HEK293 (cell line): ENCODE data around the gene PCDHGB3.
"Not testable (repeated sequence)": the region's sequence is repeated elsewhere in the genome, so short reads cannot be mapped to it uniquely, and the experiment has no call there.

Experiments used
- CTCF ChIA-PET: fragments of 350-600 bp; formaldehyde crosslinking; extraction: SDS; loops from one replicate; lab custom pipeline; 2021; ENCODE audit warnings: antibody characterized with exemption; lab: Yijun Ruan, JAX
- POLR2A ChIA-PET: fragments of 300-600 bp; formaldehyde crosslinking; extraction: SDS; loops from one replicate; lab custom pipeline; 2020; ENCODE audit warnings: antibody characterized with exemption, inconsistent platforms; lab: Yijun Ruan, JAX
- H3K27ac ChIP-seq: fragments of 200-500 bp; sonication (Bioruptor generic); 2 replicates; pipeline ENCODE4 v1.5.1; 2014; ENCODE audit warnings: low read depth, low read length, control low read depth, inconsistent platforms; ENCODE audit errors: extremely low read depth
- H3K36me3 ChIP-seq, 2 experiments: fragments of 200-500 bp in 1 of 2; sonication (Bioruptor generic) in 1 of 2; 1 replicate in 1 of 2; 2 replicates in 1 of 2; pipeline ENCODE4 v1.5.1; 2014 to 2017; ENCODE audit warnings: inconsistent platforms in 2 of 2, low read length in 2 of 2; ENCODE audit not compliant: control insufficient read depth in 2 of 2, insufficient read depth in 1 of 2
- H3K4me1 ChIP-seq: fragments of 200-500 bp; sonication (Bioruptor generic); 2 replicates; pipeline ENCODE4 v1.5.1; 2014; ENCODE audit warnings: mild to moderate bottlenecking, low read length, inconsistent platforms; ENCODE audit not compliant: control insufficient read depth, insufficient read depth
- H3K4me3 ChIP-seq: 2 replicates; pipeline ENCODE4 v1.5.1; 2011; ENCODE audit warnings: low read depth, mild to moderate bottlenecking, control low read depth, low read length, moderate library complexity
- H3K9me3 ChIP-seq: fragments of 200-500 bp; sonication (Bioruptor generic); 2 replicates; pipeline ENCODE4 v1.5.1; 2014; ENCODE audit warnings: low read depth, low read length, inconsistent platforms; ENCODE audit not compliant: control insufficient read depth, insufficient read depth
- BCL11A ChIP-seq: fragments of 450-650 bp; formaldehyde crosslinking; IDR thresholded peaks from 2 replicates; pipeline ENCODE4 v1.5.1; 2016; ENCODE audit warnings: low read depth, missing biosample characterization, missing genetic modification characterization
- GLI4 ChIP-seq: fragments of 450-650 bp; formaldehyde crosslinking; IDR thresholded peaks from 2 replicates; pipeline ENCODE4 v1.5.1; 2016; ENCODE audit warnings: missing biosample characterization, missing genetic modification characterization
- PRDM1 ChIP-seq: fragments of 450-650 bp; formaldehyde crosslinking; IDR thresholded peaks from 2 replicates; pipeline ENCODE4; 2016; ENCODE audit warnings: missing biosample characterization, missing genetic modification characterization
- REPIN1 ChIP-seq: fragments of 450-650 bp; formaldehyde crosslinking; IDR thresholded peaks from 2 replicates; pipeline ENCODE4 v1.5.1; 2017; ENCODE audit warnings: missing biosample characterization, missing genetic modification characterization, low read depth
- SP7 ChIP-seq: fragments of 450-650 bp; formaldehyde crosslinking; IDR thresholded peaks from 2 replicates; pipeline ENCODE4 v1.5.1; 2016; ENCODE audit warnings: missing biosample characterization, missing genetic modification characterization
- YY2 ChIP-seq: fragments of 450-650 bp; formaldehyde crosslinking; IDR thresholded peaks from 2 replicates; pipeline ENCODE4 v1.5.1; 2016; ENCODE audit warnings: missing biosample characterization, missing genetic modification characterization
- ZBTB48 ChIP-seq: fragments of 450-650 bp; formaldehyde crosslinking; IDR thresholded peaks from 2 replicates; pipeline ENCODE4 v1.5.1; 2016; ENCODE audit warnings: missing biosample characterization, missing genetic modification characterization
- ZFP41 ChIP-seq: fragments of 450-650 bp; formaldehyde crosslinking; IDR thresholded peaks from 2 replicates; pipeline ENCODE4 v1.5.1; 2016; ENCODE audit warnings: missing biosample characterization, missing genetic modification characterization, borderline replicate concordance
- ZNF112 ChIP-seq: fragments of 450-650 bp; formaldehyde crosslinking; IDR thresholded peaks from 2 replicates; pipeline ENCODE4 v1.5.0; 2017; ENCODE audit warnings: missing biosample characterization, missing genetic modification characterization
- ZNF121 ChIP-seq: fragments of 450-650 bp; formaldehyde crosslinking; IDR thresholded peaks from 2 replicates; pipeline ENCODE4 v1.5.1; 2016; ENCODE audit warnings: missing biosample characterization, missing genetic modification characterization
- ZNF16 ChIP-seq: fragments of 450-650 bp; formaldehyde crosslinking; IDR thresholded peaks from 2 replicates; pipeline ENCODE4 v1.5.1; 2016; ENCODE audit warnings: low read depth, missing biosample characterization, missing genetic modification characterization
- ZNF19 ChIP-seq: fragments of 450-650 bp; formaldehyde crosslinking; IDR thresholded peaks from 2 replicates; pipeline ENCODE4; 2016; ENCODE audit warnings: missing biosample characterization, missing genetic modification characterization, low read depth
- ZNF214 ChIP-seq: fragments of 450-650 bp; formaldehyde crosslinking; IDR thresholded peaks from 2 replicates; pipeline ENCODE4 v1.5.1; 2017; ENCODE audit warnings: missing biosample characterization, mild to moderate bottlenecking, missing genetic modification characterization, borderline replicate concordance
- ZNF223 ChIP-seq: fragments of 450-650 bp; formaldehyde crosslinking; IDR thresholded peaks from 2 replicates; pipeline ENCODE4 v1.5.1; 2016; ENCODE audit warnings: missing biosample characterization, missing genetic modification characterization
- ZNF24 ChIP-seq: fragments of 450-650 bp; formaldehyde crosslinking; IDR thresholded peaks from 2 replicates; pipeline ENCODE4 v1.5.1; 2016; ENCODE audit warnings: missing biosample characterization, missing genetic modification characterization
- ZNF248 ChIP-seq: fragments of 450-650 bp; formaldehyde crosslinking; IDR thresholded peaks from 2 replicates; pipeline ENCODE4 v1.5.1; 2017; ENCODE audit warnings: missing biosample characterization, missing genetic modification characterization
- ZNF549 ChIP-seq: fragments of 450-650 bp; IDR thresholded peaks from 2 replicates; pipeline ENCODE4 v1.5.1; 2018; ENCODE audit warnings: missing biosample characterization, missing genetic modification characterization, mild to moderate bottlenecking, inconsistent platforms, moderate library complexity
- ZNF660 ChIP-seq: fragments of 450-650 bp; IDR thresholded peaks from 2 replicates; pipeline ENCODE4 v1.5.1; 2018; ENCODE audit warnings: missing biosample characterization, mild to moderate bottlenecking, missing genetic modification characterization
- ZNF664 ChIP-seq: fragments of 450-650 bp; formaldehyde crosslinking; IDR thresholded peaks from 2 replicates; pipeline ENCODE4 v1.5.1; 2016; ENCODE audit warnings: missing biosample characterization, missing genetic modification characterization
- TF ChIP-seq, protein P1 (sequence below): fragments of 450-650 bp; formaldehyde crosslinking; IDR thresholded peaks from 2 replicates; pipeline ENCODE4 v1.5.1; 2017; ENCODE audit warnings: missing biosample characterization, missing genetic modification characterization
- TF ChIP-seq, protein P2 (sequence below): fragments of 450-650 bp; formaldehyde crosslinking; IDR thresholded peaks from 2 replicates; pipeline ENCODE4 v1.5.1; 2016; ENCODE audit warnings: missing biosample characterization, missing genetic modification characterization, borderline replicate concordance

PCDHGB3 gene

DNA sequence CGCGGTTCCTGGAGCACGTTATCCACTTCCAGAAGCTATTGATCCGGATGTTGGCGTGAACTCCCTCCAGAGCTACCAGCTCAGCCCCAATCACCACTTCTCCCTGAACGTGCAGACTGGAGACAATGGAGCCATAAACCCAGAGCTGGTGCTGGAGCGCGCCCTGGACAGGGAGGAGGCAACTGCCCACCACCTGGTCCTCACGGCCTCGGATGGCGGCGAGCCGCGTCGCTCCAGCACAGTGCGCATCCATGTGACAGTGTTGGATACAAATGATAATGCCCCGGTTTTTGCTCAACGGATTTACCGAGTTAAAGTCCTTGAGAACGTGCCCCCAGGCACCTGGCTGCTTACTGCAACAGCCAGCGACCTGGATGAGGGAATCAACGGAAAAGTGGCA is 33.3 kb downstream of the PCDHGB3 start (continued):
- TF ChIP-seq, protein P1, sequence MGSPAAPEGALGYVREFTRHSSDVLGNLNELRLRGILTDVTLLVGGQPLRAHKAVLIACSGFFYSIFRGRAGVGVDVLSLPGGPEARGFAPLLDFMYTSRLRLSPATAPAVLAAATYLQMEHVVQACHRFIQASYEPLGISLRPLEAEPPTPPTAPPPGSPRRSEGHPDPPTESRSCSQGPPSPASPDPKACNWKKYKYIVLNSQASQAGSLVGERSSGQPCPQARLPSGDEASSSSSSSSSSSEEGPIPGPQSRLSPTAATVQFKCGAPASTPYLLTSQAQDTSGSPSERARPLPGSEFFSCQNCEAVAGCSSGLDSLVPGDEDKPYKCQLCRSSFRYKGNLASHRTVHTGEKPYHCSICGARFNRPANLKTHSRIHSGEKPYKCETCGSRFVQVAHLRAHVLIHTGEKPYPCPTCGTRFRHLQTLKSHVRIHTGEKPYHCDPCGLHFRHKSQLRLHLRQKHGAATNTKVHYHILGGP = no peak
- TF ChIP-seq ZBTB48 (tag by site-specific recombination) = no peak
- TF ChIP-seq ZNF248 (tag by site-specific recombination) = no peak
- no peak for TF ChIP-seq ZNF214 (tag by site-specific recombination)
- TF ChIP-seq ZNF664 (tag by site-specific recombination) = no peak

DNA sequence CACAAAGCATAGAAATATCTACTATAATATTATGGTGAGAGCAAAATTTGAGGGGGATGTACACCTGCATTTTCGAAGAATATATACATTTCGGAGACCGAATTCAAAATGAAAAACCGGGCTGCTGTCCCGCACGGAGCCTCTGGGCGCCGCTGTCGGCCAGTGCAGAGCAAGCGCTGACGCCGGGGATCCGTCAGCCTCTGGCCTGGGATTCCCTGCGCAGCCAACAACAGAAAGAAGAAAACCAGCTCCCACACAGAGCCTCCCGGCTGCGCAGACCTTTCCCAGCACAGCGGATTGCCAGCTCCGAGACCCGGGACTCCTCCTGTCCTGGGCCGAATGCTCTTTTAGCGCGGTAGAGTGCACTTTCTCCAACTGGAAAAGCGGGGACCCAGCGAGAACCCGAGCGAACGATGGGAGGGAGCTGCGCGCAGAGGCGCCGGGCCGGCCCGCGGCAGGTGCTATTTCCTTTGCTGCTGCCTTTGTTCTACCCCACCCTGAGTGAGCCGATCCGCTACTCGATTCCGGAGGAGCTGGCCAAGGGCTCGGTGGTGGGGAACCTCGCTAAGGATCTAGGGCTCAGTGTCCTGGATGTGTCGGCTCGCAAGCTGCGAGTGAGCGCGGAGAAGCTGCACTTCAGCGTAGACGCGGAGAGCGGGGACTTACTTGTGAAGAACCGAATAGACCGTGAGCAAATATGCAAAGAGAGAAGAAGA is 37.9 kb downstream of the PCDHGB3 start, which contains the start of gene PCDHGB6:
Gene PCDHGB6, plus strand, starts transcription at position 232 of the 716 bp plus-strand sequence. Its CDS starts 182 bp downstream, at position 414.
- CTCF ChIA-PET = interaction anchor here (0.8 to 2.9 kb wide), 4 partner anchors 9 to 158 kb away, joined by 3 to 14 read pairs (median 6); partner anchors contain the start of genes PCDHGA8 and PCDHGB7
- H3K4me1 ChIP-seq, POLR2A ChIA-PET, H3K4me3 ChIP-seq, H3K27ac ChIP-seq, H3K9me3 ChIP-seq, H3K36me3 ChIP-seq: not testable (repeated sequence)

DNA sequence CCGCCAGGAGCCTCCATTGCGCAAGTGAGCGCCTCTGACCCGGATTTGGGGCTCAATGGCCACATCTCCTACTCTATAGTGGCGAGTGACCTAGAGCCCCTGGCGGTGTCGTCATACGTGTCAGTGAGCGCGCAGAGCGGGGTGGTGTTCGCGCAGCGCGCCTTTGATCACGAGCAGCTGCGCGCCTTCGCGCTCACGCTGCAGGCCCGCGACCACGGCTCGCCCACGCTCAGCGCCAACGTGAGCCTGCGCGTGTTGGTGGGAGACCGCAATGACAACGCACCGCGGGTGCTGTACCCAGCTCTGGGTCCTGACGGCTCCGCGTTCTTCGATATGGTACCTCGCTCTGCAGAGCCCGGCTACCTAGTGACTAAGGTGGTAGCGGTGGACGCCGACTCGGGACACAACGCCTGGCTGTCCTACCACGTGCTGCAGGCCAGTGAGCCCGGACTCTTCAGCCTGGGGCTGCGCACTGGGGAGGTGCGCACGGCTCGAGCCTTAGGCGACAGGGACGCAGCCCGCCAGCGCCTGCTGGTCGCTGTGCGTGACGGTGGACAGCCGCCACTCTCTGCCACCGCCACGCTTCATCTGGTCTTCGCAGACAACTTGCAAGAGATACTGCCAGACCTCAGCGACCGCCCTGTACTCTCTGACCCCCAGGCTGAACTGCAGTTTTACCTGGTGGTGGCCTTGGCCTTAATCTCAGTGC is 39.7 kb downstream of the PCDHGB3 start:
- Histone ChIP-seq H3K4me1 (no peaks in the 10 kb centered on the region), H3K9me3 (no peaks in the 10 kb centered on the region), H3K4me3 (no peak overlapping the region), H3K27ac (no peak overlapping the region), H3K36me3 (no peaks in the 10 kb centered on the region)
- CTCF ChIA-PET = interaction anchor here (0.7 to 1.0 kb wide), 2 partner anchors 148 to 167 kb away, joined by 3 to 4 read pairs; no protein-coding TSS in a partner anchor
- POLR2A ChIA-PET = no interaction called here
- TF ChIP-seq ZNF16 (no peak), BCL11A (tag by site-specific recombination) (no peak), PRDM1 (no peak), GLI4 (tag by site-specific recombination) (no peak), SP7 (tag by site-specific recombination) (no peak), ZNF112 (no peak), ZNF223 (tag by site-specific recombination) (no peak), ZNF660 (tag by site-specific recombination) (no peak), ZFP41 (tag by site-specific recombination) (no peak), ZNF549 (tag by site-specific recombination) (no peak), ZNF24 (no peak), ZNF121 (tag by site-specific recombination) (no peak), REPIN1 (tag by site-specific recombination) (no peak), ZNF19 (tag by site-specific recombination) (no peak), YY2 (tag by site-specific recombination) (no peak)
- TF ChIP-seq, protein P2, sequence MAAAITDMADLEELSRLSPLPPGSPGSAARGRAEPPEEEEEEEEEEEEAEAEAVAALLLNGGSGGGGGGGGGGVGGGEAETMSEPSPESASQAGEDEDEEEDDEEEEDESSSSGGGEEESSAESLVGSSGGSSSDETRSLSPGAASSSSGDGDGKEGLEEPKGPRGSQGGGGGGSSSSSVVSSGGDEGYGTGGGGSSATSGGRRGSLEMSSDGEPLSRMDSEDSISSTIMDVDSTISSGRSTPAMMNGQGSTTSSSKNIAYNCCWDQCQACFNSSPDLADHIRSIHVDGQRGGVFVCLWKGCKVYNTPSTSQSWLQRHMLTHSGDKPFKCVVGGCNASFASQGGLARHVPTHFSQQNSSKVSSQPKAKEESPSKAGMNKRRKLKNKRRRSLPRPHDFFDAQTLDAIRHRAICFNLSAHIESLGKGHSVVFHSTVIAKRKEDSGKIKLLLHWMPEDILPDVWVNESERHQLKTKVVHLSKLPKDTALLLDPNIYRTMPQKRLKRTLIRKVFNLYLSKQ = no peak
